GM10266 (cell line): ENCODE data around the gene STXBP5.

ENCODE experiments used
- DNase-seq: peaks from one replicate; pipeline ENCODE4 v3.0.0; 2012; ENCODE audit errors: extremely low spot score
- TF ChIP-seq, protein P1 (sequence below): IDR thresholded peaks from 2 replicates; pipeline ENCODE4 v1.5.1; 2012; ENCODE audit warnings: mild to moderate bottlenecking, low read depth; ENCODE audit not compliant: control insufficient read depth, insufficient read depth; ENCODE audit errors: missing control alignments

The STXBP5 gene

DNA sequence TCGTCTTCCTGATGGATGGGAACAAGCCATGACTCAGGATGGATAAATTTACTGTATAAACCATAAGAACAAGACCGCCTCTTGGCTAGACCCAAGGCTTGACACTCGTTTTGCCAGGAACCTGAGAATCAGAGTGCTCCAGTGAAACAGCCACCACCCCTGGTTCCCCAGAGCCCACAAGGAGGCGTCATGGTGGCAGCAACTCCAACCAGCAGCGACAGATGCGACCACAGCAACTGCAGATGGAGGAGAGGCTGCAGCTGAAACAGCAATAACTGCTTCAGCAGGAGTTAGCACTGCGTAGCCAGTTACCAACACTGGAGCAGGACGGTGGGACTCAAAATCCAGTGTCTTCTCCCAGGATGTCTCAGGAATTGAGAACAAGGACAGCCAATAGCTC is 203.4 kb downstream of the STXBP5 start:
- TF ChIP-seq, protein P1, sequence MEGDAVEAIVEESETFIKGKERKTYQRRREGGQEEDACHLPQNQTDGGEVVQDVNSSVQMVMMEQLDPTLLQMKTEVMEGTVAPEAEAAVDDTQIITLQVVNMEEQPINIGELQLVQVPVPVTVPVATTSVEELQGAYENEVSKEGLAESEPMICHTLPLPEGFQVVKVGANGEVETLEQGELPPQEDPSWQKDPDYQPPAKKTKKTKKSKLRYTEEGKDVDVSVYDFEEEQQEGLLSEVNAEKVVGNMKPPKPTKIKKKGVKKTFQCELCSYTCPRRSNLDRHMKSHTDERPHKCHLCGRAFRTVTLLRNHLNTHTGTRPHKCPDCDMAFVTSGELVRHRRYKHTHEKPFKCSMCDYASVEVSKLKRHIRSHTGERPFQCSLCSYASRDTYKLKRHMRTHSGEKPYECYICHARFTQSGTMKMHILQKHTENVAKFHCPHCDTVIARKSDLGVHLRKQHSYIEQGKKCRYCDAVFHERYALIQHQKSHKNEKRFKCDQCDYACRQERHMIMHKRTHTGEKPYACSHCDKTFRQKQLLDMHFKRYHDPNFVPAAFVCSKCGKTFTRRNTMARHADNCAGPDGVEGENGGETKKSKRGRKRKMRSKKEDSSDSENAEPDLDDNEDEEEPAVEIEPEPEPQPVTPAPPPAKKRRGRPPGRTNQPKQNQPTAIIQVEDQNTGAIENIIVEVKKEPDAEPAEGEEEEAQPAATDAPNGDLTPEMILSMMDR, result no peak
- DNase-seq, result no peak

DNA sequence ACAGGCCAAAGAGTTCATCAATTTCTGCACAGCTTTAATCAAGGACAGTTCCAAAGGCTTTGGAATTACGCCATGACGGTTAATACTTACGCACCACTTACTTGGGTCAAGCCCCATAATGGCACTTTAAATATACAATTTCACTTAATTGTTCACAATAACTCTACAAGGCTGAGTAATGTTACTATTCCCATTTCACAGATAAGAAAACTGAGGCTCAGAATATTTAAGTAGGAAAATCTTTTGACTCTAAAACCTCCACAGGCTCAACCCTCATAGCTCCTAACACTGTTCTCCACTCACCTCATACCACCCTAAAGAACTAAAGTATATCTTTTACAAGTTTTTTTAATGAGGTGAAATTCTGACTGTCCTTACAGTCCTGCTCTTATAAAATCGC is 212.4 kb downstream of the STXBP5 start:
- TF ChIP-seq, protein P1, result no peak
- DNase-seq, result no peak

DNA sequence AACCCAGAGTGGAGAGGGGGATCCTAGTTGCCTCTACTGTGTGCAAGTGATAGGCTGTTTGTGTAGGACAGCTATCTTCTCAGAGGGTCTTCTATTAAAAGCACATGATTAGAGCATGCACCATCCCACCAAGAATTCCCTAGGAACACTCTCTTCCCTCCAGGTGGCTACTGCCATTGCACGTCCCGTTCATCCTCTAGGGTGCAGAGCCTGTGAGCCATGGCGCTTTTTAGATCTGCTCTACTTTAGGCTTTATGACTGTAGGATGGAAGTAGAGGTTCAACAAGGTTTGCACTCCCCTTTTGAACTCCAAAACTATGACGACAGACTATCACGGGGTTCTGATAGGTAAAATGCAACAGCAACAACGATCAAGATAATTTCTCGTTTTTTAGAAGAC is 213.7 kb downstream of the STXBP5 start:
- TF ChIP-seq, protein P1, result no peak
- no peak for DNase-seq

DNA sequence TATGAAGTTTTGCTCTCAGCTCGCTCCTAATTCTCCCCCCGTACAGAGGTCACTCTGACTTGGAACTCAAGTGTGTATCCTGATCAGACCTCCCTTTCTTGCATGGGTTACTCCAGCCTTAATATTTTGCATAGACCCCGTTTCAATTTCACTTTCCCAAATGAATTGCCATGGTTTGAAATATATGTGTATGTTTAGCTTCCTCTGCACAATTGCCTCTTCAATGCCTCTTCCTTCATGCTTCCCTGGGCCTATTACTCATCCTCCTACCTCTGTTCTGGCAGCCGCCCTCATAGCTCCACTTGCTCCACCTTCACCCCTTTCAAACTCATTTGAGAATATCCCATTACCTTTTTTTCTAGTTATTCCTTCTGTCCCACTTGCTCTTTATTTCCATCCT is 214.3 kb downstream of the STXBP5 start:
- TF ChIP-seq, protein P1, result no peak
- no peak for DNase-seq

DNA sequence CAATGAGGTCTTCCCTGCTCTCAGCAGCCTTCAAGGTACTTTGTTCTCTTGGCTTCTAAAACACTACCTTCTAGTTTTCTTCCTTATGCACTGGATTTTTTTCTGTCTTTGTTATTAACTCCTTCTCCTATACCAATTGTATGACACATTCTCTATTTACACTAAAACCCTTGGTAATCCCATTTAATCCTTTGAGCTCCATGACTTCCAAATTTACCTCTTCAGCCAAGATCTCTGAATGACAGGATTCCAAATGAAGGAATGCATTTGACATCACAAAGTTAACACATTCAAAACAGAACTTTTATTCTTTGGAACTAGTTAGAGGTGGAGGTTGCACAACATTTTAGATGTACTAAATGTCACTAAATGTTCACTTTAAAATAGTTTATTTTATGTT is 217.7 kb downstream of the STXBP5 start:
- TF ChIP-seq, protein P1, result no peak
- DNase-seq, result no peak

DNA sequence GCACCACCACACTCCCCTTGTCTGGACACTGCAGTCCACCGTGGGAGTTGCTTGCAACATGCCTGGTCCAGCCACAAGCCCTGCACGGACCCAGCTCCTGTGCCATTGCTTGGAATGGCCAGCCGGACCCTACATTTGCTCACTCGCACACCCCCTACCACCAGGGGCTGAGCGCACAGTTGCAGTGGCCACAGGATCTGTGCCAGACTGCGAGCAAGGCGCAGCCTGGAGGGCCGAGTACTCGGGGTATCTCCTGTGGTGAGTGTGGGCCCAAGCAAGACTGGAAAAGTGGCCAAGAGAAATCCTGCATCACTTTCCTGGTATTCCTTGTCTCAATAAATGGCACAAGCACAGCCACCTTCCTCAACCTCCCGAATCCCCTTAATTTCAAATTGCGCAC is 218.9 kb downstream of the STXBP5 start:
- TF ChIP-seq, protein P1, result no peak
- no peak for DNase-seq

DNA sequence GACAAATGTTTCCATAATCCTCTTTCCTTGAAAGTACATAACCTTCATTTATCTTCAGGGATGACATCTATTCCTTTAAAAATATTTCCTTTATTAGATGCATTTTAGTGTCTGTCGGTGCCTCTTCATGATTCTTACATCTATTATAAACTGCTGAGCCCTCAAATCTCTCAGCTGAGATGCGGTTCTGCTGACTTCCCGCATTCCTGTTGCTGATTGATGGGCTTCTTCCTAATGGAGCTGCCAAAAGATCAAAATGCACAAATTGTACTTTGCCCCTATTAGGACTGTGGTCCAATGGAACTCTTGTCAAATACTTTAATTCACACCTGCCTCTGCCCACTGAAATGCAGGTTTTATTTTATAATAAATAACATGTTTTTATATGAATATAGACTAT is 225.6 kb downstream of the STXBP5 start:
- DNase-seq, result no peak
- TF ChIP-seq, protein P1, result no peak
